Effector memory CD4-positive, alpha-beta T cell (primary cell): Measurements from ENCODE around the gene RUVBL1.
A peak's percentile ranks its signal among the peaks of the same experiment; 100 is the strongest.

Experiments
- DNase-seq, 3 donors: peaks; one replicate each; pipeline ENCODE4 v3.0.0-alpha.2; 2020
- H3K27ac ChIP-seq: 2 replicates; pipeline ENCODE4 v1.7.0; 2013; ENCODE audit warnings: mild to moderate bottlenecking, low read length, moderate library complexity; ENCODE audit not compliant: insufficient read depth, poor library complexity, severe bottlenecking
- H3K27me3 ChIP-seq: replicated peaks from 2 replicates; pipeline ENCODE4 v1.7.0; 2013; ENCODE audit warnings: mild to moderate bottlenecking, low read length; ENCODE audit not compliant: insufficient read depth, control insufficient read depth, poor library complexity, severe bottlenecking
- H3K36me3 ChIP-seq: 2 replicates; pipeline ENCODE4 v1.7.0; 2013; ENCODE audit warnings: mild to moderate bottlenecking, low read length, moderate library complexity; ENCODE audit not compliant: control insufficient read depth, insufficient read depth
- H3K4me1 ChIP-seq: 2 replicates; pipeline ENCODE4 v1.7.0; 2013; ENCODE audit warnings: low read length, mild to moderate bottlenecking; ENCODE audit not compliant: control insufficient read depth, insufficient read depth, poor library complexity, severe bottlenecking
- H3K4me3 ChIP-seq: 2 replicates; pipeline ENCODE4 v1.7.0; 2013; ENCODE audit warnings: low read length, low read depth, mild to moderate bottlenecking; ENCODE audit not compliant: insufficient read depth, poor library complexity, severe bottlenecking
- H3K9me3 ChIP-seq: 2 replicates; pipeline ENCODE4 v1.7.0; 2013; ENCODE audit warnings: mild to moderate bottlenecking, low read length, moderate library complexity; ENCODE audit not compliant: control insufficient read depth

RUVBL1 gene

DNA sequence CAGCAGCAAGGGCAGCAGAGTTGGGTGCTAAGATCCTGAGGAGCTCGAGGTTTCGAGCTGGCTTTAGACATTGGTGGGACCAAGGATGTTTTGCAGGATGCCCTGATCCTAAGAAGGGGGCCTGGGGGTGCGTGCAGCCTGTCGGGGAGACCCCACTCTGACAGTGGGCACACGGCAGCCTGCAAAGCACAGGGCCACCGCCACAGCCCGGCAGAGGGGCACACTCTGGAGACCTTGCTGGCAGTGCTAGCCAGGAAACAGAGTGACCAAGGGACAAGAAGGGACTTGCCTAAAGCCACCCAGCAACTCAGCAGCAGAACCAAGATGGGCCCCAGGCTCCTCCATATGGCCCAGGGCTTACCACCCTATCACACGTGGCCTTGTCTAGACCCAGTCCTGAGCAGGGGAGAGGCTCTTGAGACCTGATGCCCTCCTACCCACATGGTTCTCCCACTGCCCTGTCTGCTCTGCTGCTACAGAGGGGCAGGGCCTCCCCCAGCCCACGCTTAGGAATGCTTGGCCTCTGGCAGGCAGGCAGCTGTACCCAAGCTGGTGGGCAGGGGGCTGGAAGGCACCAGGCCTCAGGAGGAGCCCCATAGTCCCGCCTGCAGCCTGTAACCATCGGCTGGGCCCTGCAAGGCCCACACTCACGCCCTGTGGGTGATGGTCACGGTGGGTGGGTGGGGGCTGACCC, 52.6 kb downstream of the RUVBL1 start:
- Histone ChIP-seq H3K27me3 (peaks cover 2% of the 10 kb centered on the region), H3K4me3 (no peak overlapping the region), H3K9me3 (no peaks in the 10 kb centered on the region), H3K36me3 (peaks cover 63% of the 10 kb centered on the region), H3K27ac (no peak overlapping the region), H3K4me1 (peaks cover 4% of the 10 kb centered on the region)
- DNase-seq, result no peak

DNA sequence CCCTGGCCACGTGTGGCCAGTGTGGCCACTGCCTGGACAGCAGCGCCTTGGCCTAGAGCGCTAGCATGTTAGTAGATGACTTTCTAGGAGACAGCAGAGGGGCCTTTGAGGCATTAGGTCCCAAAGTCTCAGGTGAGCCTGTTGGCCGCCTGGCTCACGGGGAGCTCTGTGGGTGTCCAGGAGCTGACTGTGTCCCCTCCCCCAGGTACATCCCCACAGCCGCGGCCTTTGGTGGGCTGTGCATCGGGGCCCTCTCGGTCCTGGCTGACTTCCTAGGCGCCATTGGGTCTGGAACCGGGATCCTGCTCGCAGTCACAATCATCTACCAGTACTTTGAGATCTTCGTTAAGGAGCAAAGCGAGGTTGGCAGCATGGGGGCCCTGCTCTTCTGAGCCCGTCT, 54.3 kb downstream of the RUVBL1 start:
- no peak overlapping the region for H3K4me3 ChIP-seq
- no peak for DNase-seq
- H3K36me3 ChIP-seq, result peaks cover 80% of the 10 kb centered on the region
- H3K9me3 ChIP-seq, result no peaks in the 10 kb centered on the region
- no peaks in the 10 kb centered on the region for H3K27me3 ChIP-seq
- H3K4me1 ChIP-seq, result no peaks in the 10 kb centered on the region
- no peak overlapping the region for H3K27ac ChIP-seq

DNA sequence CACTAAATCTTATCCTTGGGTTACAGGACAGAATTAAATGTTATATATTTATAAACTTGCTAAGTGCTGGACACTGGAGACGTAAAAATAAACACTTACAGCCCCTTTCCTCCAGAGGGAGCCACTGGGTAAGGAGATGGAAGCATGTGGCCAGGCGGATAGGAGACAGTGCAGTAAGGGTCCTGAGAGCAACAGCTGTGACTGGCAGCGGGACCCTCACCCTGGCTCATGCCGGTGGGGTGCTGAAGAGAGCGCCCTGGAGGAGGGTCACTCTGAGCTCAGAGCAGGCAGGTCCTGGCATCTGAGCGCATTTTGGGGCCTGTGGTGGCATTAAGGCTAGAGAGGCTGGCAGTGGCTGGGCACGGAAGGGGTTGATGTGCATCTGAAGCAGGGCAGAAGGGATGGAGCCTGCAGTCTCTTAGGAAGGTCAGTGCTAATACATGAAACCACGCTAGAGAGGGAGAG, 55.4 kb downstream of the RUVBL1 start:
- peak in 1 of 3 donors; percentile 9 for DNase-seq
- Histone ChIP-seq H3K4me3 (no peak overlapping the region), H3K27ac (no peak overlapping the region), H3K4me1 (no peaks in the 10 kb centered on the region), H3K27me3 (no peaks in the 10 kb centered on the region), H3K36me3 (peaks cover 91% of the 10 kb centered on the region), H3K9me3 (no peaks in the 10 kb centered on the region)

DNA sequence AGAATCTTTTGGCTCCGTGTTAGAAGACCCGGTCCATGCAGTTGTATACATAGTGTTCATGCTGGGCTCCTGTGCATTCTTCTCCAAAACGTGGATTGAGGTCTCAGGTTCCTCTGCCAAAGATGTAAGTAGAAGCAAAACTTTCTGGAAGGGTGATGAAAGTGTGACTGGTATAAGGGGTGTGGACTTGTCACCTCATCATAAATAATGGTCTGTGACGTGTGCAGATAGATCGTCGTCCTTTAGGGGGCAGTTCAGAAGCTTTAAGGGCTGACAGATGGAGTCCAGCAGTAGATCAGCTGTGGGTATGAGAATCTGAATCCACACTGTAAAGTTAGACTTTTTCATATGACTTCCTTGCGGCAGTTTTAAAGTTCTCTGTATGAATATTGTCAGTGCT, 56.1 kb downstream of the RUVBL1 start:
- Histone ChIP-seq H3K9me3 (no peaks in the 10 kb centered on the region), H3K27ac (no peak overlapping the region), H3K36me3 (peaks cover 98% of the 10 kb centered on the region), H3K4me3 (no peak overlapping the region), H3K27me3 (no peaks in the 10 kb centered on the region), H3K4me1 (no peaks in the 10 kb centered on the region)
- no peak for DNase-seq

DNA sequence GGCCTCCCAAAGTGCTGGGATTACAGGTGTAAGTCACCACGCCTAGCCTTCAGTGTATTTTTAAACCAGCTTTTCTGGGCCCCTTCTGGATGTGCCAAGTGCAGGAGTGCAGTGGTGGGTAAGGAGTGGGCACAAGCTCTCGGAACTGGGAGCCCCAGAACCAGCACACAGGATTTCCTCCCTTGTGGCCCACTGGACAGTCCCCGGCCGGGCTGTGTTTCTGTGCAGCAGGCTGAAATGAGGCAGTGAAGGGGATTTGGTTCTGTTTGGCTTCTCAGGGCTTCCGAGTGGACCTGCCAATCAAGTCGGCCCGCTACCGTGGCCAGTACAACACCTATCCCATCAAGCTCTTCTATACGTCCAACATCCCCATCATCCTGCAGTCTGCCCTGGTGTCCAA, 56.9 kb downstream of the RUVBL1 start:
- Histone ChIP-seq H3K36me3 (peaks cover 98% of the 10 kb centered on the region), H3K27me3 (no peaks in the 10 kb centered on the region), H3K4me1 (no peaks in the 10 kb centered on the region), H3K4me3 (no peak overlapping the region), H3K9me3 (no peaks in the 10 kb centered on the region), H3K27ac (no peak overlapping the region)
- DNase-seq, result no peak

- H3K9me3 ChIP-seq, result no peaks in the 10 kb centered on the region
- DNase-seq, result no peak
- no peaks in the 10 kb centered on the region for H3K4me1 ChIP-seq
- H3K27me3 ChIP-seq, result no peaks in the 10 kb centered on the region
- peaks cover 98% of the 10 kb centered on the region for H3K36me3 ChIP-seq
- H3K27ac ChIP-seq, result no peak overlapping the region
- no peak overlapping the region for H3K4me3 ChIP-seq
Observed at GRCh38 chr3:128066114-128066513, 57.5 kb downstream of the RUVBL1 start.

DNA sequence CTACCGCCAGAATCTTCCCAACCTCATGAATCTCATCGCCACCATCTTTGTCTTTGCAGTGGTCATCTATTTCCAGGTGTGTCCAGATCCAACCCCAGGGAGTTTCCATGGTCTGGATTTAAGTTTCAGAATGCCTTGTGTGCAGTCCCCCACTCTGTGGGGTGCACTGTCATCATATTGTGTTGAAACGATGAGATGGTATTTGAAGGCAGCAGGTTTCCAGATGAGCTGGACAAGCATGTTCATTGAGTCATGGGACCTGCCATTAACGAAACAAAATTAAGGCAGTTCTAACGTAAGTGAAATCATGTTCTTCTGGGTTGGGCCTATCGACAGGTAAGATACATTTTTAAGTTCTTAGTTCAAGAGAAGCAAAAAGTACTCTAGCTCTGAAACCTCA, 58.6 kb downstream of the RUVBL1 start:
- no peaks in the 10 kb centered on the region for H3K4me1 ChIP-seq
- no peak overlapping the region for H3K27ac ChIP-seq
- H3K4me3 ChIP-seq, result no peak overlapping the region
- DNase-seq, result no peak
- H3K9me3 ChIP-seq, result no peaks in the 10 kb centered on the region
- H3K27me3 ChIP-seq, result no peaks in the 10 kb centered on the region
- H3K36me3 ChIP-seq, result peaks cover 98% of the 10 kb centered on the region

DNA sequence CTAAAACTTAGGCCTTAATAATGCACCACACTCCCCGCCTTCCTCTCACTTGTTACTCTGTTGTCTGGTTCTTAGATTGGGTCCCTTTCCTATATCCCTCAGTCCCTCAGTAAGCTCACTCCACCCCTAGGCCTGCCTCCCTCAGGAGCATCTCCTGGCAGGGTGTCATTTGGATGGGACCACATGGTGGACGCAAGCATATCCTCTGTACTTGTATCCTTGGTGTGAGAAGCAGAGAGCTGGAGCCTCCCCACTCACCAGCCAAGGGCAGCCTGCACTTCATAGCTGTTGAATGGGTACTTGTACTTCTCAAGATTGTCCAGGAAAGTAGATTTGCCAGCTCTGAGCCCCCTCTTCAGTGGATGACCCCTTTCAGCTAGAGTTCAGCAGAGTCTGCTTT, 59.7 kb downstream of the RUVBL1 start:
- no peak for DNase-seq
- Histone ChIP-seq H3K9me3 (no peaks in the 10 kb centered on the region), H3K36me3 (peaks cover 98% of the 10 kb centered on the region), H3K4me1 (no peaks in the 10 kb centered on the region), H3K4me3 (no peak overlapping the region), H3K27me3 (no peaks in the 10 kb centered on the region), H3K27ac (no peak overlapping the region)

DNA sequence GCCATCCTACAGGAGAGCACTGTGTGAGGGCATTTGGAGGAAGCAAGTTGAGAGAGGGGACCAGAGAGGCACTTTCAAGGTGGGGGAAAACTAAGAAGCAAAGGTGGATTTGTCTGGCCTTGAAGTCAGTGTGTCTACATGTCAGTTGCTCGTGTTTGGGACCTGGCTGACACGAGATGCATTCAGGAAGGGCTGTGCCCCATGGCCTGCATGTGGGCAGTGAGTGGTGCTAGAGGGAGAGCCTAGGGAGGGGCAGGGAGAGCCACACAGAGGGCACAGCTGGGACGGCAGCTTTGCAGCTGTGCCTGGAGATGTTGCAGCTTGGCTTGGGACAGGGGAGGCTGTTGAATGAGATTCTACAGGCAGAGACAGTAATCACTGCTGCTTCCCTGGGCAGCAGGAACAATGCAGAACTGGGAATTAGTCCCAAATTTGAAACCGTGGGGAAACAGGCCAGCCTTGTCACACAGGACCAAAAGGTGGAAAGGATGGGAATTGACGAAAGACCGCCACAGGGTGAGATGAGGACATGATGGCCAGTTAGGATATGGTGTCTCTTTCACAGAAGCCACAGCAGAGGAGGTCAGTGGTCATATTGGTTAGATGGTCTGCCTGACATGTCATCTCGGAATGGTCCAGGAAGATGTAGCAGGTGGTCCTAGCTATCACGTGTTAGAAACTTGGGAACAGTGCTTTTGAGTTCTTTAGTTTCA, 61.4 kb downstream of the RUVBL1 start:
- no peak overlapping the region for H3K4me3 ChIP-seq
- no peaks in the 10 kb centered on the region for H3K27me3 ChIP-seq
- H3K36me3 ChIP-seq, result peaks cover 93% of the 10 kb centered on the region
- DNase-seq, result no peak
- no peaks in the 10 kb centered on the region for H3K9me3 ChIP-seq
- H3K27ac ChIP-seq, result no peak overlapping the region
- H3K4me1 ChIP-seq, result no peaks in the 10 kb centered on the region
